ENCODE data around the gene LCAT.
A peak's percentile ranks its signal among the peaks of the same experiment; 100 is the strongest.

- peak; percentile 86 for TF ChIP-seq CTCF (IDR thresholded peaks at IDR 0.05; ENCODE audit: low read depth, low read length)
- no peak for TF ChIP-seq EZH2phosphoT487 (IDR thresholded peaks at IDR 0.05; ENCODE audit: low read depth)
Observed at GRCh38 chr16:67928561-67929364, 15.2 kb downstream of the LCAT start.
